K562 (cell line): ENCODE results near the gene PSME1. TPM values are rescaled to one million over a fixed set of nuclear protein-coding genes. Genes with fewer than 3 reads are reported as not detected.

Experiments used
- CHAMP1 ChIP-seq: fragments of 450-650 bp; IDR thresholded peaks from 2 replicates; pipeline ENCODE4 v1.6.1; 2016; ENCODE audit warnings: mild to moderate bottlenecking
- CHD1 ChIP-seq: fragments of 200-600 bp; sonication (generic); IDR thresholded peaks from one replicate; pipeline ENCODE4 v1.6.1; 2012; ENCODE audit warnings: mild to moderate bottlenecking, moderate library complexity, low read length, inconsistent platforms
- COPS2 ChIP-seq: fragments of 450-650 bp; conservative IDR thresholded peaks from 2 replicates; pipeline ENCODE4 v1.6.1; 2016; ENCODE audit warnings: mild to moderate bottlenecking, moderate library complexity
- EP400 ChIP-seq: fragments of 450-650 bp; IDR thresholded peaks from 2 replicates; pipeline ENCODE4 v1.6.1; 2017; ENCODE audit warnings: antibody characterized with exemption, mild to moderate bottlenecking, moderate library complexity
- KHSRP ChIP-seq: fragments of 450-650 bp; IDR thresholded peaks from 2 replicates; pipeline ENCODE4 v1.6.1; 2017
- PREB ChIP-seq: sonication (generic); formaldehyde crosslinking; IDR thresholded peaks from 2 replicates; pipeline ENCODE4 v1.8.1; 2023; ENCODE audit warnings: mild to moderate bottlenecking, missing genetic modification reagents
- PYGO2 ChIP-seq: fragments of 450-650 bp; IDR thresholded peaks from 2 replicates; pipeline ENCODE4 v1.6.1; 2016; ENCODE audit warnings: mild to moderate bottlenecking, missing genetic modification characterization, moderate library complexity, missing compliant biosample characterization
- SMARCE1 ChIP-seq: fragments of 450-650 bp; IDR thresholded peaks from 2 replicates; pipeline ENCODE4 v1.7.1; 2016; ENCODE audit warnings: mild to moderate bottlenecking
- ZNF282 ChIP-seq: sonication (generic); formaldehyde crosslinking; IDR thresholded peaks from 2 replicates; pipeline ENCODE4 v1.8.1; 2023; ENCODE audit warnings: missing genetic modification reagents
- ZNF395 ChIP-seq: fragments of 200-800 bp; sonication (Bioruptor generic); IDR thresholded peaks from 2 replicates; pipeline ENCODE4 v1.6.1; 2017; ENCODE audit warnings: missing genetic modification characterization, missing compliant biosample characterization
- polyA plus RNA-seq, 8 experiments: library from polyadenylated mRNA; depleted of rRNA in 4 of 8; stranded (reverse) in 5 of 8; unstranded in 3 of 8; fragments of >200 nt; fragmentation: Nextera tagmentation in 2 of 8; fragmentation: Illumina TruSeq in 1 of 8; extraction: Ambion mirVana in 2 of 8; extraction: Trizol in 1 of 8; gene quantifications; 2 replicates each; pipeline versions ENCODE4 v1.2.1 to v1.2.3, GENCODE V29; 2011 to 2014; ENCODE audit warnings: inconsistent platforms in 1 of 8, missing spikeins in 1 of 8
- total RNA-seq, 7 experiments: library from RNA; depleted of rRNA in 6 of 7; stranded (reverse); fragments of >200 nt in 6 of 7; fragmentation: Illumina TruSeq in 2 of 7; extraction: Trizol in 2 of 7; gene quantifications; 2 replicates each; pipeline versions ENCODE4 v1.2.1 to v1.2.3, GENCODE V29; 2011 to 2021; ENCODE audit warnings: low replicate concordance in 1 of 7
- TF ChIP-seq, protein P1 (sequence below), 3 experiments: fragments of 200-800 bp in 1 of 3; fragments of 250-450 bp in 1 of 3; fragments of 450-650 bp in 1 of 3; sonication (Bioruptor Pico) in 1 of 3; sonication (Bioruptor generic) in 1 of 3; formaldehyde crosslinking in 1 of 3; IDR thresholded peaks; 2 replicates each; pipeline versions ENCODE4 v1.6.1 to v1.8.0; 2016 to 2022; ENCODE audit warnings: mild to moderate bottlenecking in 2 of 3, missing genetic modification characterization in 2 of 3, missing compliant biosample characterization in 1 of 3, moderate library complexity in 1 of 3
- TF ChIP-seq, protein P2 (sequence below): fragments of 250-450 bp; sonication (Bioruptor Pico); IDR thresholded peaks from 2 replicates; pipeline ENCODE4 v1.4.0; 2020
- TF ChIP-seq, protein P3 (sequence below): fragments of 450-650 bp; IDR thresholded peaks from 2 replicates; pipeline ENCODE4 v1.7.0; 2016; ENCODE audit warnings: borderline replicate concordance

PSME1 gene
- total and polyA plus RNA-seq, 9 of the 15 experiments (the other 6 are each of a cell fraction or from before 2014, with no cell fraction given), result 20.3 to 180 (median 67.5) TPM

DNA sequence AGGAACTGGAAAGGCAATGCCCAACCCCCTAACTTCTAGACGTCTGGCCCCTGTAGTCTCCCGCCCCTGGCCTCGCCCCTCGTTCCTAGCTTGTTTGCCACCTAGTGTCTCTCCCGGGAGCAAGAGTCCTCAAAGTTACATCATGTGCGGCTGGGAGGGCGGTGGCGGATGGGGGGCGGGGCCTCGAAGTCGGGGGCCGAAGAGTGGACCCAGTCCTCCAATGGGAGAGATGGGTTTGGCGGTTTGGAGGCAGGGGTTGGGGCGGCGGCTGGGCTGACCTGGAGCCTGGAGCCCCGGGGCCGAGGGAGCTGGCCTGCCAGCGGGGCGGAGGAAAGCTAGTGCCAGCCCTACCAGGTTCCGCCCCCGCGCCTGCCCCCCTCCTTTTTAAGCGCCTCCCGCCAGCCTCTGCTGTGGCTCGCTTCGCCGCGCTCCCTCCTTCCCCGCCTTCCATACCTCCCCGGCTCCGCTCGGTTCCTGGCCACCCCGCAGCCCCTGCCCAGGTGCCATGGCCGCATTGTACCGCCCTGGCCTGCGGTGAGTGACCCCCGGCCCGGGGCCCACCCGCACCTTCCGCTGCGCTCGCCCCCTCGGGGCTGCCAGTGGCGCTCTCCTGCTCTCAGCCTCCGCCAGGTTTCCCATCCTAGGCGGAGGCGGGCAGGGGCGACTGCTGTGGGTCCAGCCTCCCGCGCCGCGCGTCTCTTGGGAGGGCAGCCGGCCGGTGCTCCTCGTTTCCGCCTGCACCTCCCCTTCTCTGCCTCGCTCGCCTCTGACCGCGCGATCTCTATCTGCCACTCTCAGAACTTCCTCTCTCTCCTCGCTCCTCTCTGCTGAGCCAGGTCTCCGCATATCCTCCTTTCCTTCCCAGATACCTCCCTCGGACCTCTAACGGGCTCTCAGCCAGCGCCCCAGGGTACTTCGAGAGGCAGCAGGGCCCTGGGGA is 41.8 kb upstream of the PSME1 start, which contains the start of gene PCK2 (continued):
- TF ChIP-seq, protein P1, sequence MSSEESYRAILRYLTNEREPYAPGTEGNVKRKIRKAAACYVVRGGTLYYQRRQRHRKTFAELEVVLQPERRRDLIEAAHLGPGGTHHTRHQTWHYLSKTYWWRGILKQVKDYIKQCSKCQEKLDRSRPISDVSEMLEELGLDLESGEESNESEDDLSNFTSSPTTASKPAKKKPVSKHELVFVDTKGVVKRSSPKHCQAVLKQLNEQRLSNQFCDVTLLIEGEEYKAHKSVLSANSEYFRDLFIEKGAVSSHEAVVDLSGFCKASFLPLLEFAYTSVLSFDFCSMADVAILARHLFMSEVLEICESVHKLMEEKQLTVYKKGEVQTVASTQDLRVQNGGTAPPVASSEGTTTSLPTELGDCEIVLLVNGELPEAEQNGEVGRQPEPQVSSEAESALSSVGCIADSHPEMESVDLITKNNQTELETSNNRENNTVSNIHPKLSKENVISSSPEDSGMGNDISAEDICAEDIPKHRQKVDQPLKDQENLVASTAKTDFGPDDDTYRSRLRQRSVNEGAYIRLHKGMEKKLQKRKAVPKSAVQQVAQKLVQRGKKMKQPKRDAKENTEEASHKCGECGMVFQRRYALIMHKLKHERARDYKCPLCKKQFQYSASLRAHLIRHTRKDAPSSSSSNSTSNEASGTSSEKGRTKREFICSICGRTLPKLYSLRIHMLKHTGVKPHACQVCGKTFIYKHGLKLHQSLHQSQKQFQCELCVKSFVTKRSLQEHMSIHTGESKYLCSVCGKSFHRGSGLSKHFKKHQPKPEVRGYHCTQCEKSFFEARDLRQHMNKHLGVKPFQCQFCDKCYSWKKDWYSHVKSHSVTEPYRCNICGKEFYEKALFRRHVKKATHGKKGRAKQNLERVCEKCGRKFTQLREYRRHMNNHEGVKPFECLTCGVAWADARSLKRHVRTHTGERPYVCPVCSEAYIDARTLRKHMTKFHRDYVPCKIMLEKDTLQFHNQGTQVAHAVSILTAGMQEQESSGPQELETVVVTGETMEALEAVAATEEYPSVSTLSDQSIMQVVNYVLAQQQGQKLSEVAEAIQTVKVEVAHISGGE (CRISPR knock-in tag; IDR thresholded peaks at IDR 0.05), result no peak
- peak; percentile 91 for TF ChIP-seq EP400
- TF ChIP-seq PYGO2, result no peak
- TF ChIP-seq SMARCE1, result 0 out of 2 replicates have a peak, but pooled peaks have one; percentile 26
- no peak for TF ChIP-seq ZNF395 (CRISPR knock-in tag)
- TF ChIP-seq, protein P2, sequence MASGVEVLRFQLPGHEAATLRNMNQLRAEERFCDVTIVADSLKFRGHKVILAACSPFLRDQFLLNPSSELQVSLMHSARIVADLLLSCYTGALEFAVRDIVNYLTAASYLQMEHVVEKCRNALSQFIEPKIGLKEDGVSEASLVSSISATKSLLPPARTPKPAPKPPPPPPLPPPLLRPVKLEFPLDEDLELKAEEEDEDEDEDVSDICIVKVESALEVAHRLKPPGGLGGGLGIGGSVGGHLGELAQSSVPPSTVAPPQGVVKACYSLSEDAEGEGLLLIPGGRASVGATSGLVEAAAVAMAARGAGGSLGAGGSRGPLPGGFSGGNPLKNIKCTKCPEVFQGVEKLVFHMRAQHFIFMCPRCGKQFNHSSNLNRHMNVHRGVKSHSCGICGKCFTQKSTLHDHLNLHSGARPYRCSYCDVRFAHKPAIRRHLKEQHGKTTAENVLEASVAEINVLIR (CRISPR knock-in tag), result no peak
- TF ChIP-seq CHAMP1, result no peak
- TF ChIP-seq CHD1, result peak; percentile 83
- TF ChIP-seq, protein P3, sequence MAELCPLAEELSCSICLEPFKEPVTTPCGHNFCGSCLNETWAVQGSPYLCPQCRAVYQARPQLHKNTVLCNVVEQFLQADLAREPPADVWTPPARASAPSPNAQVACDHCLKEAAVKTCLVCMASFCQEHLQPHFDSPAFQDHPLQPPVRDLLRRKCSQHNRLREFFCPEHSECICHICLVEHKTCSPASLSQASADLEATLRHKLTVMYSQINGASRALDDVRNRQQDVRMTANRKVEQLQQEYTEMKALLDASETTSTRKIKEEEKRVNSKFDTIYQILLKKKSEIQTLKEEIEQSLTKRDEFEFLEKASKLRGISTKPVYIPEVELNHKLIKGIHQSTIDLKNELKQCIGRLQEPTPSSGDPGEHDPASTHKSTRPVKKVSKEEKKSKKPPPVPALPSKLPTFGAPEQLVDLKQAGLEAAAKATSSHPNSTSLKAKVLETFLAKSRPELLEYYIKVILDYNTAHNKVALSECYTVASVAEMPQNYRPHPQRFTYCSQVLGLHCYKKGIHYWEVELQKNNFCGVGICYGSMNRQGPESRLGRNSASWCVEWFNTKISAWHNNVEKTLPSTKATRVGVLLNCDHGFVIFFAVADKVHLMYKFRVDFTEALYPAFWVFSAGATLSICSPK, result no peak
- TF ChIP-seq COPS2, result no peak
- no peak for TF ChIP-seq KHSRP
- no peak for TF ChIP-seq PREB (CRISPR knock-in tag)
- no peak for TF ChIP-seq ZNF282 (CRISPR knock-in tag)
